Right kidney (tissue), 1 donor: Measurements from ENCODE around the gene IST1.
A peak's percentile ranks its signal among the peaks of the same experiment; 100 is the strongest.
"Not testable (repeated sequence)": the region's sequence is repeated elsewhere in the genome, so short reads cannot be mapped to it uniquely, and the experiment has no call there.

Source experiments
- DNase-seq: peaks from one replicate; pipeline ENCODE4 v3.0.0-alpha.2; 2016

The IST1 gene

GRCh38 chr16:71878911-71879310 is 16.4 kb upstream of the IST1 start:
- DNase-seq: no peak

GRCh38 chr16:71880176-71880575 is 15.2 kb upstream of the IST1 start:
- no peak for DNase-seq

- peak; percentile 55 for DNase-seq
These were observed 12.7 kb upstream of the IST1 start for GRCh38 chr16:71882505-71883167.

GRCh38 chr16:71883168-71883848 is 12.0 kb upstream of the IST1 start:
- peak; percentile 77 for DNase-seq

GRCh38 chr16:71883849-71884638 is 11.3 kb upstream of the IST1 start, which contains the start of gene ZNF821:
Gene ZNF821 (minus strand): TSS chr16:71884182. CDS start chr16:71879946, 4,236 bp downstream.
- DNase-seq: peak; percentile 95

- DNase-seq: no peak
These were observed 10.1 kb upstream of the IST1 start for GRCh38 chr16:71885261-71885650.

- no peak for DNase-seq
These were observed 6.2 kb upstream of the IST1 start for GRCh38 chr16:71889147-71889546.

- DNase-seq: no peak
These were observed 1.5 kb upstream of the IST1 start for GRCh38 chr16:71893888-71894228.

GRCh38 chr16:71894229-71894920 is 956 bp upstream of the IST1 start:
- peak; percentile 73 for DNase-seq

DNA sequence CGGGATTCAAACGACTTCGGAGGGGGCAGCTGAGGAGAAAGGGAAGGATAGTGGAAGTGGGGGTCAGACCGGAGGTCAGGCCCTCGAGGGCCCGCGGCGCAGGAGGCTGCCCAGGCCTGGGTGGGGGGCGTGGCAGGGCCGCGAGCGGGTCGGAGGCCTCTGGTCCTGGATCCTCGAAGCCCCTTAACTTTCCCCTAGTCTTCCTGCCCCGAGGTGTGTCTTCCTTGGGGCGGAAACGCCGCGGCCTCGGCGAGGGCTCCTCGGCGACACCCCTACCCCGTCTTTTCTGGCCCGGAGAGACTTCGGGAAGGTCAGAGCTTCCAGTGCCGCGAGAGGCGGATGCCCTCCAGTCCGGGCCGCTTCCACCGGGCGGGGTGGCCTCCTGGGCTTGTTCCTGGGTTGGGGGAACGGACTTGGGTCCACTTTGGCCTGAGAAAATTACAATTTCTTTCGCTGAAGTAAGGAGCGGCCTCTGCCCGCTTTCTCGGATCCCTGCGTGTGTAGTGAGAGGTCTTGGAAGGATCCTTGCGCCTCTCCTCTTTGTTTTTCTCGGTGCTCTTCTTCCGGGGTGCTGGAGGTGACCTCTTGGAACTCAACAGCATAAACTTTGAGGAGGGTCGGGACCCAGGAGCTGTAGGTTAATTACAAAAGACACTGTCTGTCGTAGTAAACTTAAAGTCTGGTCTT is 491 bp downstream of the IST1 start:
- peak; percentile 94 for DNase-seq

DNA sequence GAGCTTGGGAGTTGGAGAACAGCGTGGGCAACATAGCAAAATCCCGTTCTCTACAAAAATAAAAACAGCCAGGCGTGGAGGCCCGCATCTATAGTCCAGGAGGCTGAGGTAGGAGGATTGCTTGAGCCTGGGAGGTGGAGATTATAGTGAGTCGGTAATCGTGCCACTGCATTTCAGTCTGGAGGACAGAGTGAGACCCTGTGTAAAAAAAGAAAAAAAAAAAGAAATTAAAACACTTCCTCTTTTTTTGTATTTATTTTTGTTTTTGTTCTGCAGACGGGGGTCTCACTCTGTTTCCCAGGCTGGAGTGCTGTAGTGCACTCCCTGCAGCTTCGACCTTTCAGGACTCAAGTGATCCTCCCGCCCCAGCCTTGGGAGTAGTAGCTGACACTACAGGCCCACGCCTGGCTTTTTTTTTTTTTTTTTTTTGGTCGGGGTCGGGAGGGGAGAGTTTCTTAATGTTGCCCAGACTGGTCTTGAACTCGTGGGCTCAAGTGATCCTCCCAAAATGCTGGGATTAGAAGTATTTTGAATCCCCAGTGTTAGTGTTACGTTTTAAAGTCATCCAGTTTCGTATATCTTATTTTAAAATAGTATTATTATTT is 1.5 kb downstream of the IST1 start:
- no peak for DNase-seq

- DNase-seq: no peak
These were observed 3.8 kb downstream of the IST1 start for GRCh38 chr16:71899171-71899570.

- no peak for DNase-seq
These were observed 7.5 kb downstream of the IST1 start for GRCh38 chr16:71902656-71903365.

DNA sequence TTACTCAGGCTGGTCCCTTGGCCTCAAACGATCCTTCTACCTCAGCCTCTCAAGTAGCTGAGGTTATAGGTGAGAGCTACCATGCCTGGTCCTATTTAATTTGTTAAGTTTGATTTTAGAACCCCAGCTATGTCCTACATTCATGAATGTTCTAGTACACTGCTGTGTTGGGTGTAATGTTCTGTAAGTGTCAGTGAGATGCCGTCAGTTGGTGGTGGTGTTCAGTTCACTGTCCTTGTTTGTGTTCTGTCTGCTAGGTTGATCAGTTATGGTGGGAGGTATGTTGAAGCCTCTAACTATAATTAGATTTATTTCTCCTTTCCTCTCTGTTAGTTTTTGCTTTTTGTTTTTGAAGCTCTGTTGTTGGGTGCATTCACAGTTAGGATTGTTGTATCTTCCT is 8.3 kb downstream of the IST1 start:
- no peak for DNase-seq

DNA sequence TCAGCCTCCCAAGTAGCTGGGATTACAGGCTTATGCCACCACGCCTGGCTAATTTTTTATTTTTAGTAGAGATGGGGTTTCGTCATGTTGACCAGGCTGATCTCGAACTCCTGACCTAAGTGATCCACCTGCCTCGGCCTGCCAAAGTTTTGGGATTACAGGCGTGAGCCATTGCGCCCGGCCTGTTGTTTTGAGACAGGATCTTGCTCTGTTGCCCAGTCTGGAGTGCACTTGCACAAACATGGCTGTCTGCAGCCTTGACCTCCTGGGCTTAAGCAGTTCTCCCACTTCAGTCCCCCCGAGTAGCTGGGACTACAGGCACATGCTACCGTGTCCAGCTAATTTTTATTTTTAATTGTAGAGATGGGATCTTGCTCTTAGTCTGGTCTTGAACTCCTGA is 8.9 kb downstream of the IST1 start:
- no peak for DNase-seq

- DNase-seq: not testable (repeated sequence)
These were observed 10.4 kb downstream of the IST1 start for GRCh38 chr16:71905765-71906164.

DNA sequence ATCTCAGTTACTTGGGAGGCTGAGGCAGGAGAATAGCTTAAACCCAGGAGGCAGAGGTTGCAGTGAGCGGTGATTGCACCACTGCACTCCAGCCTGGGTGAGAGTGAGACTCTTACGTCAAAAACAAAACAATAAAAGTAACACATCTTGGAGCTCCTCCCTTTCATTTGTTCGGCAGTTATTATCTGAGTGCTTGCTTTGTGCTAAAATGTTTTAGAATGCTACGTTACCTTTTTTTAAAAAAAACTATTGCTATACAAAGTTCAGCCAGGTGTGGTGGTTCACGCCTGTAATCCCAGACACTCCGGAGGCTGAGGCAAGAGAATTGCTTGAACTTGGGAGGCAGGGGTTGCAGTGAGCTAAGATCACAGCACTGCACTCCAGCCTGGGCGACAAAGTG is 15.8 kb downstream of the IST1 start:
- no peak for DNase-seq

GRCh38 chr16:71912534-71913275 is 17.4 kb downstream of the IST1 start:
- DNase-seq: no peak

DNA sequence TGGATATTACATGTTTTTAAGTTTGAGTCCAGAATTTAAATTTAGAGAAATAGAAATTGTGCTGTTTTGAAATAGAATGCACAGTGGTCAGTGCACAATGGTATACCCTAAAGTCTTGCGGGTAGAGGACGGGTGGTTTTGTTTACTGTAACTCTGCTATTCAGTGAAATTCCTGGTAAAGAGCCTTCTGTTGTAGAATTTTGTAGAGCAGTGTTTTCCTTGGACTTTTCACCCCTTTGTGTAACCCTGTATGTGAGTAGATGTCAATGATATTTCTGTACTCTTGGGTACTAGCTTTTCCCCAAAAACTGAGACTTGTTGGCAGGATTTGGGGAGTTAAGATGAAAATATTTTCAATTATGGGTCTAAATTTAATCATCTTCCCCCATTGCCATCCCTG is 19.5 kb downstream of the IST1 start:
- no peak for DNase-seq

- no peak for DNase-seq
These were observed 20.0 kb downstream of the IST1 start for GRCh38 chr16:71915350-71915749.
